ENCODE results near the gene MMRN1. TPM values are rescaled to one million over a fixed set of nuclear protein-coding genes. Genes with fewer than 3 reads are reported as not detected.

The MMRN1 gene
- total RNA-seq, 1 donor from 2014 or later = 0.34 TPM

GRCh38 chr4:89904524-89904923, 9.9 kb downstream of the MMRN1 start:
- no peaks in the 10 kb centered on the region for H3K36me3 Mint-ChIP-seq (ENCODE audit: low read depth, unreplicated experiment)
- TF ChIP-seq CTCF (IDR thresholded peaks at IDR 0.05; ENCODE audit: insufficient read depth, low read depth, low read length) (no peak), EZH2 (IDR thresholded peaks at IDR 0.05; ENCODE audit: insufficient read depth, low read length) (no peak)
- Histone ChIP-seq H3K79me2 (ENCODE audit: insufficient read depth, low read length) (no peaks in the 10 kb centered on the region), H2AFZ (ENCODE audit: low read depth, low read length) (no peak overlapping the region), H4K20me1 (ENCODE audit: insufficient read depth, low read length) (no peaks in the 10 kb centered on the region), H3K27me3 (ENCODE audit: insufficient read depth, low read length) (no peaks in the 10 kb centered on the region), H3K9me3 (ENCODE audit: insufficient read depth, low read depth, low read length) (no peaks in the 10 kb centered on the region), H3K4me1 (ENCODE audit: insufficient read depth, low read length) (no peaks in the 10 kb centered on the region), H3K36me3 (ENCODE audit: insufficient read depth, low read length) (no peaks in the 10 kb centered on the region), H3K9ac (ENCODE audit: low read length) (no peak overlapping the region), H3K4me3 (ENCODE audit: insufficient read depth, low read depth, low read length) (no peak overlapping the region), H3K4me2 (ENCODE audit: low read length) (no peak overlapping the region), H3K27ac (ENCODE audit: low read depth, low read length) (no peak overlapping the region)
- H3K4me3 Mint-ChIP-seq (ENCODE audit: unreplicated experiment) = no peak overlapping the region
- H3K9me3 Mint-ChIP-seq (ENCODE audit: unreplicated experiment) = no peaks in the 10 kb centered on the region
- no peak overlapping the region for H3K27ac Mint-ChIP-seq (ENCODE audit: unreplicated experiment)
- H3K4me1 Mint-ChIP-seq (ENCODE audit: low read depth, unreplicated experiment) = no peaks in the 10 kb centered on the region
- FAIRE-seq (no peak), DNase-seq (ENCODE audit: low read depth) (no peak)
- H3K27me3 Mint-ChIP-seq (ENCODE audit: low read depth, unreplicated experiment) = no peaks in the 10 kb centered on the region

GRCh38 chr4:89906316-89906715, 11.7 kb downstream of the MMRN1 start:
- no peaks in the 10 kb centered on the region for H3K9me3 Mint-ChIP-seq (ENCODE audit: unreplicated experiment)
- no peak overlapping the region for H3K9ac ChIP-seq (ENCODE audit: low read length)
- no peak overlapping the region for H3K4me3 ChIP-seq (ENCODE audit: insufficient read depth, low read depth, low read length)
- no peak overlapping the region for H3K27ac Mint-ChIP-seq (ENCODE audit: unreplicated experiment)
- H3K27me3 Mint-ChIP-seq (ENCODE audit: low read depth, unreplicated experiment) = no peaks in the 10 kb centered on the region
- H3K27me3 ChIP-seq (ENCODE audit: insufficient read depth, low read length) = no peaks in the 10 kb centered on the region
- H4K20me1 ChIP-seq (ENCODE audit: insufficient read depth, low read length) = no peaks in the 10 kb centered on the region
- TF ChIP-seq EZH2 (IDR thresholded peaks at IDR 0.05; ENCODE audit: insufficient read depth, low read length) (no peak), CTCF (IDR thresholded peaks at IDR 0.05; ENCODE audit: insufficient read depth, low read depth, low read length) (no peak)
- H3K79me2 ChIP-seq (ENCODE audit: insufficient read depth, low read length) = no peaks in the 10 kb centered on the region
- H3K4me1 Mint-ChIP-seq (ENCODE audit: low read depth, unreplicated experiment) = no peaks in the 10 kb centered on the region
- H3K36me3 ChIP-seq (ENCODE audit: insufficient read depth, low read length) = no peaks in the 10 kb centered on the region
- H3K4me2 ChIP-seq (ENCODE audit: low read length) = no peak overlapping the region
- FAIRE-seq (no peak), DNase-seq (ENCODE audit: low read depth) (no peak)
- H3K4me1 ChIP-seq (ENCODE audit: insufficient read depth, low read length) = no peaks in the 10 kb centered on the region
- H3K27ac ChIP-seq (ENCODE audit: low read depth, low read length) = no peak overlapping the region
- H3K36me3 Mint-ChIP-seq (ENCODE audit: low read depth, unreplicated experiment) = no peaks in the 10 kb centered on the region
- no peaks in the 10 kb centered on the region for H3K9me3 ChIP-seq (ENCODE audit: insufficient read depth, low read depth, low read length)
- no peak overlapping the region for H2AFZ ChIP-seq (ENCODE audit: low read depth, low read length)
- no peak overlapping the region for H3K4me3 Mint-ChIP-seq (ENCODE audit: unreplicated experiment)

GRCh38 chr4:89906777-89907521, 12.3 kb downstream of the MMRN1 start:
- no peaks in the 10 kb centered on the region for H3K36me3 ChIP-seq (ENCODE audit: insufficient read depth, low read length)
- H3K9me3 ChIP-seq (ENCODE audit: insufficient read depth, low read depth, low read length) = no peaks in the 10 kb centered on the region
- H3K4me1 ChIP-seq (ENCODE audit: insufficient read depth, low read length) = no peaks in the 10 kb centered on the region
- no peaks in the 10 kb centered on the region for H3K36me3 Mint-ChIP-seq (ENCODE audit: low read depth, unreplicated experiment)
- no peaks in the 10 kb centered on the region for H4K20me1 ChIP-seq (ENCODE audit: insufficient read depth, low read length)
- no peak overlapping the region for H3K4me3 Mint-ChIP-seq (ENCODE audit: unreplicated experiment)
- no peaks in the 10 kb centered on the region for H3K27me3 Mint-ChIP-seq (ENCODE audit: low read depth, unreplicated experiment)
- TF ChIP-seq CTCF (IDR thresholded peaks at IDR 0.05; ENCODE audit: insufficient read depth, low read depth, low read length) (no peak), EZH2 (IDR thresholded peaks at IDR 0.05; ENCODE audit: insufficient read depth, low read length) (no peak)
- peak overlapping the region; percentile 38 for H2AFZ ChIP-seq (ENCODE audit: low read depth, low read length)
- H3K27ac Mint-ChIP-seq (ENCODE audit: unreplicated experiment) = no peak overlapping the region
- no peaks in the 10 kb centered on the region for H3K27me3 ChIP-seq (ENCODE audit: insufficient read depth, low read length)
- FAIRE-seq = no peak
- H3K9me3 Mint-ChIP-seq (ENCODE audit: unreplicated experiment) = no peaks in the 10 kb centered on the region
- DNase-seq (ENCODE audit: low read depth) = peak; percentile 14
- no peaks in the 10 kb centered on the region for H3K4me1 Mint-ChIP-seq (ENCODE audit: low read depth, unreplicated experiment)
- no peak overlapping the region for H3K27ac ChIP-seq (ENCODE audit: low read depth, low read length)
- no peak overlapping the region for H3K9ac ChIP-seq (ENCODE audit: low read length)
- no peak overlapping the region for H3K4me2 ChIP-seq (ENCODE audit: low read length)
- no peak overlapping the region for H3K4me3 ChIP-seq (ENCODE audit: insufficient read depth, low read depth, low read length)
- H3K79me2 ChIP-seq (ENCODE audit: insufficient read depth, low read length) = no peaks in the 10 kb centered on the region
